Suppressor macrophage (primary cell): ENCODE results near the gene TGFBR3.

Experiments
- DNase-seq, 4 experiments: peaks; one replicate each; pipeline ENCODE4 v3.0.0-alpha.2; 2020 to 2022

The TGFBR3 gene

DNA sequence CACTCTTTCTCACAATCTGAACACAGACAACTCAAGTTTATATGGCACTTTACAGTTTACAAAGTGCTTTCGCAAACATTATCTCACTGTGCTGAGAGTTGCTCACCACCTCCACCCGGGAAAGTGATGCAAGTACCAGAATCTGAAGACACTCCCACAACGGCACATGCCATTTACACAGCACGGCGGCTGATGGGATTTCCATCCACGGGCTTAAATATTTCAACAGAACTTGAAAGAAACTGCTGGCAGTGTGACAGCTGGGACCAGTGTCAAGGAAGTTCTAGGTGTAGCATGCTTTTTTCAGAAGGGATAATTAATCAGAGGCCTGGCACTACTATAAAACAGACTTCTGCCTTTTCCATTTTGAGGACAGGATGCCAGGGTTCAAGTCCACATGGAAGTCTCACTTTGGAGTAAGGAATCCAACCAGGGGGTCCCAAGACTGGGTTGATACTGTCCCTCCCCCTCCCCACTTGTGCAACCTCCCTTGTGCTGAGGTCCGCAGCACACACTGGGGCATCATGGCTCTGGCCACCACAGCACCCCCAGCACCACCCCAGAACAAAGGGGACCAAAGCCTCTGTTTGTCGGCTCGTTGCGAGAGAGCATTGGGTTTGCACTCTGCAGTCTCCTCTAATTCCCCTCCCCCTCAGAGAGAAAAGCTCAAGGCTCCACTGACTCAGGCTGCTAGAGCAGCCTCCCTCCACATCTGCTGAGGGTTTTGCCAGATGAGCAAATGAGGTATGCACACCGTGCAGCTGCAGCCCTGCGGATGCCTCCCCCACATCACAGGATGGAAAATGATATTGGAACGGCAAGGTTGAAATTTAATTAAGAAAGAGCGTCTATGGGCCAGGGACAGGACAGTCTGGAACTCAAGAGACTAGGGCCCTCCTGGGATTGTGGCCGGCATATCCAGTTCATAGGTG, 154.9 kb downstream of the TGFBR3 start:
- peak; percentile 47 to 72 (median 59) for DNase-seq

DNA sequence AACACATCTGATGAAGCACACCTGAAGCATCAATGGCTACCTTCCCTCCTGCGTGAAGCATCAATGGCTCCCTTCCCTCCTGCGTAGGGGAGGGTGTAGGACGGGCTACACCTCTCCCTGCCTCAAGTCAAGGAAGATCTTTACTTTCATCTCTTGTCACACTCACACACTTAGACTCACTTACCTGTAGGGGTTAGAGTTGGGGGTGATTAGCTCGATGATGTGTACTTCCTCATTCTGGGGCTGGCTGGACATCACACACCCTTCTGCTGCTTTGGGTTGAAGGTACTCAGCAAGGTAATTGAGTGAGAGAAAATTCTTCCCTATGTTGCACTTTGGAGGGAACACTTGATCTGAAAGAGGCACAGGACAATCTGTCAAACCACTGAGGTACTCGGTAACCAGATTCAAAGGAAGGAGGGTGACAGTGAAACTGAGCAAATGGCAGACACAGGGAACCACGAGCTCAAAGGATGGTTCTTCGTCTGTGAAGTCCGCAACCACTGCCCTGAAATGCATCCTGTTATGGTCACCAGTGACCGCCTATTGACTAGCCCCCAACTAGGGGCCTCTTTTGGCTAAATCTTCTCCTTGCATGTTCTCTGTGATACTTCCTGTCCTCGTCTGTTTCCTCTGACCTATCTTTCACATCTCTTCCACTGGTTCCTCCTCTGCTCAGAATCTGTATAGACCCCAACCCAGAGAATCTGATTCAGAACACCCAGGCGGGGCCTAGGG, 156.2 kb downstream of the TGFBR3 start:
- DNase-seq: no peak

DNA sequence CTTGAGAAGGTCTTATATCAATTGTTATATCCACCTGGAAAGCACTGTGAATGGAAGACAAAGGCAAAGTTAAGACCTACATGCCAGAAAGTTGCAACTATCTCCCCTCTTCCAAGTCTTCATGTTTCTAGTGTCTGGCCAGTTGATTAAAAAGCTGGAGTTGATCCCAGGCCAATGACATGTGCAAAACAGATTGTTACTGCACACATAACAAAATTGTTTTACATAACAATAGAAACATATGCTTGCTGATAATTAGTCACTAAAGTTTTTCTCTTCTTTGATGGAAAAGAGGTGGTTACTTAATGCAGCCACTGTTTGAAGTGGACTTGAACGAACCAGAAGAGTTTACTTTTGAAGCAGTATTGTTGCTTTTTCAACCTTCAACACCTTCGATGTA, 158.2 kb downstream of the TGFBR3 start:
- no peak for DNase-seq

DNA sequence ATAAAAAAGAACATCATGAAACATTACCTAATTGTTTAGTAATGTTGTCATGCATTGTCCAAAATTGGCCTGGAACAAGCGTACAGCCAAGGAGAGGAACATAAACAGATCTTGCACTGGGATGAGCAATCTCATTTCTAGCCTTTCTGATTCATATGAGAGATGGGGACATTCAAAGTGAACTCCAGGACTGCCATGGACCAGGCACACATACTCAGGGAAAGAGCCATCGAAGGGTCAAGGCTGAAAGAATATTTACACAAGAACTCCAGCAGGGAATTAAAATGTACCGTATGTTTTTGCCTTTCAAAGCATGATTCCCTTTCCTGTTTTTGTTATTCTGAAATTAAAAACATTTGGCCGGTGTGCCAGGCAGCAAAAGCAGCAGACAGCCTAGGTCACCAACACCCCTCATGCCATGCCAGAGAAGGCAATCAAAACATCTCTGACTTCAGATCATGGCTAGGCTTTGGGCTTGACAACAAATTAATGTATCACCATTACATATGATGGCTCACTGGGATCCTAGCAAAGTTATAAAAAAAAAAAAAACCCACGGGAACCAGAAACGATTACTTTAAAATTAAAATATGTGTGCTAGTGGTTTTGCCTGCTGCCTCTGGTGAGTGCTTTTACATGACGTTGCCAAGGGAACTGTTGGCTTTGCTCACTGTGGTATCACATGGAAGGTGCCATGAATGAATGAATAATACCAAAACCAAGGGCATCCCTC, 159.8 kb downstream of the TGFBR3 start:
- no peak for DNase-seq

DNA sequence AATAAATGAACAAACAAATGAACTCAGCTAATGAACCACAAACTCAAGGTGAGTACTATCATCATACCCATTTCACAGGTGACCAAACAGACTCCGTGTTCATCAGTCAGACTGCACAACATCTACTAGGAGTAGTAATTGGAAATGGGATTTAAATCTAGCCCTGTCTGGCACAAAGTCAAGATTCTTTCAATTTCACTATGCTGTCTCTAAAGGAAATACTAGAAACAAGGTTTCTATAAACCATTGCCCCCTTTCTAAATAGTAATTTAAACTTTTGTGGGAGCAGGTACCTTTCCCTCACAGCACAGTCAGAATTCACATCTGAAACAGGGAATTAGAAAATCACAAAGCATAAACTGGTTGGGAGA, 160.3 kb downstream of the TGFBR3 start:
- no peak for DNase-seq

DNA sequence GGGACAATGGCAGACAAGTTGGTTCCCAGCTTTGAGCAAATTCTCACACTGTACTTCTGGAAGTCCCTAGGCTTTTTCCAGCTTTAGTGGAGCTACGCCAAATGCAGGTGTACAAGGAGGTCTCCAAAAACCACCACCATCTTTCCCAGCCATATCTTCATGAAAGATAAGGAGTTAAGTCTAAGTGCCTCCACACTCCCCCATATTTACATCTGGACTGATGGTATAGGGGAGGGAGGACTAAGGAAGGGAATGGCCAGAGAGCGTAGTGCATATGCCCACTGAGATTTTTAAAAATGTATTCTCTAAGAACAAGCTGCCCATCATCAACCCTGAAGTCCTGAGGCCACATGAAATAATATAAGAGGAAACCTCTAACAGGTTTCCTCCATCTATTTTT, 161.3 kb downstream of the TGFBR3 start:
- DNase-seq: no peak

DNA sequence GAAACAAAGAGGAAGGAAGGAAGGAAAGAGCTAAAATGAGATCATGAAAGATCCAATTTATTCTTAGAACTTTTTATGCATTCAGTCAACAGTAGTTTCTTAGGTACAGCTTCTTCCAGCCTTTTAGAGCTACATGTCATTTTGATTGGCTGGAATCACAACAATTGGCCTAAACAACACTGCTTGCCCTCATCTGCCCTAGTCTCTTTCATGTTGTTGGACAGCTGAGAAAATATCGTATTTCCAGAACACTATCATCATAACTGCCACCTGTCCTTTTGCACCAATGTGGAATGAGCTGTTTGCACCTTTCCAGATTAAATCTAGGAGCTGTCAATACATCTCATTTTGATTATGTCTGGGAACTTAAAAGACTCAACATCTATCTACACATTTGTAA, 161.7 kb downstream of the TGFBR3 start:
- DNase-seq: no peak

DNA sequence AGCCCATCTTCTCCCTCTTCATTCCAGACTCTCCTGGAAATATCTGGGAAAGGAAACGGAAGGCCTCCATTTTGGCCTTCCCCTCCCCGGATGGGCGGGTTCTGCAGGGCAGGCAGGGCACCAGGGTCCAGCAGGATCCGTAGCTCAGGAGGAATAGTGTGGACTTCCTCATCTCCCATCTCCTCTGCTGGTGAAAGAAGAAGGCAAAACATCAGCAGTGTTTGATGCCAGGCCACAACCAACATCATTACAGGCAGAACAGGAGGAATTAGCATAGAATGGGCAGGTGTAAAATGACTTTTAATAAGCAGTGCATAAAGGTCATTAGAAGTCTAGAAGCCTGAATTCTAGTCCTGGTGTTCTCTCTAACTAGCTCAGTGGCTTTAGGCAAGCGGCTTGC, 165.9 kb downstream of the TGFBR3 start:
- DNase-seq: no peak

DNA sequence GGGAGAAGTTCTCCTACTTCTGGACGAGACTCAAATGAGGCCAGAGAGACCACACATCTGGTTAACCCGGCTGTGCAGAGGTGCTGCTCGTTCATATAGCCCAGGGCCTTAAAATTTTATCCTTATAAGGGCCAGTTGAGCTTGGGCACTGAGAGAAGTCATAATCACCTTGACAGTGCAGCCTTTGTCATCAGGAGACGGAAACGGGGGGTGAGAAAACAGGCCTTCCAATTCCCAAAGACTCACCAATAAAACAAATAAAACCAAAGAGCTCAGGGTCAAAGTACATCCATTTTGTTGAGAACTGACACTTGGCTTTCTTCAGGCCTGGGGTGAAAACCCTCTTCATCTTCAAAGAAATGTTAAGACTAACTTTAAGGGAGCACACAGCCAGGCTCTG, 167.1 kb downstream of the TGFBR3 start:
- DNase-seq: no peak

DNA sequence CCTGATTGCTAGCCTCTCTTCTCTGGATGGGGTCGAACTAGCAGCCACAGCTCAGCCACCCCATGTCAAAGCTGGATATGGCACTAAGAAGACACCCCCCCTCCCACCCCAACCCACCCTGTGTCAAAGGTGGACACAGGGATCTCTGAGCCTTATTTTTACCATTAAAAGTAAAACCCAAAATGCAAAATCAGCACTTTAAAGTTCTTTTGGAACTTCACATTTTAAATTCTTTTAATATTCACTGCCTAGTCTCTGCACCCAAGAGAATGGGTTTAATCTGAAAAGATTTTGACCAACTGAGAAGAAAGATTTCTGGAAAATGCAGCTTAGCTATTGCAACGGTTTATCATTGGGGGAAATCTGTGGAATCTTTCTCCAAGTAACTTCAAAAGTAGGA, 167.6 kb downstream of the TGFBR3 start:
- DNase-seq: no peak

DNA sequence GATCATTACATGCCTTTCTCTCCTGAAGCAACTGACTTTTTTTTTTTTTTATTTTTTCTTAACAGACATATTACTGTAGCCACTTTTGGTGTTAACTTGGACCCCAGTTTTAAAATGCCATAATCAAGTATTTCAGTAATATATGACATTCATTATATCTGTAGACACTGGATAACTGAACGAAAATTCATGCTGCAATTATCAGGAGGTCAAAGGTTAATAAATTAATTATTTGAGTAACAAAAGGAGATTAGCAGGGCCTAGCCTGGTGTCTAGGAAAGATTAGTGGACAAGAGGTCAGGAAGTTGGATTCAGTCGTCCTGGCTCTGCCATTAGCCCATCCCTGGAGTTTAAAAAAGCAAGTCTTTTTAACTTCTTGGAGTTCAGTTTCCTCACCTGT, 168.1 kb downstream of the TGFBR3 start:
- DNase-seq: no peak

DNA sequence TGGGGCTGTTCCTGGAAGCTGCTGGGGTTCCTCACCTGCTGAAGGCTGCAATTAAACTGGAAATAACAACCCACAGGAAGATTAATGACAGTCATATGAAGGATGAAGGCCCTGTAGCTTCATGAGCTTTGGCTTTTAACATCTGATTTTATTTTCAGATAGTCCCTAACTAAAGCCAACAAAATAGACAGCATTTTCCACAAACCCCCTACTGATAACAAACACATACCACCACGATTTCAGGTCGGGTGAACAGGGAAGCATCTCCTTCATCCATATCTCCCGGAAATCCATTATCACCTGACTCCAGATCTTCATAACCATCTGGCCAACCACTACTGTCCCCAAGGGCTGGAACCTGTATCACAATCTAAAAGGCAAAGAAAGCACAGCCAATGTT, 169.6 kb downstream of the TGFBR3 start:
- no peak for DNase-seq

DNA sequence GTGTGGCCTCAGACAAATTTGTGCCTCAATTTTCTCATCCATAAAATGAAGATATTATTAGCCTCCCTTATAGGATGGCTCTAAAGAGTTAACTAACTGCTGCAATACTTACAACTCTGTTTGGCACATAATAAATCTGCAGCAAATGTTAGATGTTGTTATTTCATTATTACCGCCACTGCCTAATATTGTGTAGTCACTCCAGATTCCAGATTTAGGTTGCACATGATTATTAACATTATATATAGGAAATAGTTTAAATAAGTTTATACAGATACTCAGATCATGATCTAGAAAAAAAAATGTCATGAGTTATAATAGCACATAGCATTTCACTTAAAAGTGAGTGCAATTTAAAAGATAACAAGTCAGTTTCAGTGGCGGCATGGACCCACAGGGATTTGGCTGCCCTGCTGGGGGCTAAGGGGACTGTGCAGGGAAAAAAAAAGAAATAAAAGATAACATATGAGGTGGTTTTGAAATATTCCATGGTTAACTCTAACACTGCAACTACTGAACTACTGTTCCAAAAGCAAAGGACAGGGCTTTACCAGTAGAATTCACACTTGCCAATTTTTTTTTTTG, 170.4 kb downstream of the TGFBR3 start:
- DNase-seq: no peak

DNA sequence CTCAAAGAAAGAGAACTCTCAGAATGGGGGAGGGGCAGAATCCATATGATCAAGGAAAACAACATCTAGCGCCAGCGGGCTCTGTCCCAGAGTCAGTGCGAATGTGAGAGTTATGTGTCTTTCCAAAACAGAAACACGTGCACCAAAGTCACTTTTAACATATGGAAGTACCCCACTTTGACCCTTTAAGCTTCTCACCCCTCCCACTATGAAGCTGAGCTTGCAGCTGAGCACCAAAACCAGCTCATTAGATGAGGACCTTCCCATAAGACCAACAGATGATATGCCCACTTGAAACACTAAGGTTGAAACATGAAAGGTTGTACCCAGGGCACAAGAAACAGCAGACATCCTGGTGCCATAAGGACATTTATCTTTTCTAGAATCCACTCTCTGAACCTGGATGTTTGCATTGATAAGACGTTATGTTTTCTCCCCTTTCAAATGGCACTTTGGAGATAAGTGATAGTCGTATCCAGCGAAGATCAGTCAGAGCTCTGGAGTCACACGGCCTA, 171.0 kb downstream of the TGFBR3 start:
- DNase-seq: no peak

DNA sequence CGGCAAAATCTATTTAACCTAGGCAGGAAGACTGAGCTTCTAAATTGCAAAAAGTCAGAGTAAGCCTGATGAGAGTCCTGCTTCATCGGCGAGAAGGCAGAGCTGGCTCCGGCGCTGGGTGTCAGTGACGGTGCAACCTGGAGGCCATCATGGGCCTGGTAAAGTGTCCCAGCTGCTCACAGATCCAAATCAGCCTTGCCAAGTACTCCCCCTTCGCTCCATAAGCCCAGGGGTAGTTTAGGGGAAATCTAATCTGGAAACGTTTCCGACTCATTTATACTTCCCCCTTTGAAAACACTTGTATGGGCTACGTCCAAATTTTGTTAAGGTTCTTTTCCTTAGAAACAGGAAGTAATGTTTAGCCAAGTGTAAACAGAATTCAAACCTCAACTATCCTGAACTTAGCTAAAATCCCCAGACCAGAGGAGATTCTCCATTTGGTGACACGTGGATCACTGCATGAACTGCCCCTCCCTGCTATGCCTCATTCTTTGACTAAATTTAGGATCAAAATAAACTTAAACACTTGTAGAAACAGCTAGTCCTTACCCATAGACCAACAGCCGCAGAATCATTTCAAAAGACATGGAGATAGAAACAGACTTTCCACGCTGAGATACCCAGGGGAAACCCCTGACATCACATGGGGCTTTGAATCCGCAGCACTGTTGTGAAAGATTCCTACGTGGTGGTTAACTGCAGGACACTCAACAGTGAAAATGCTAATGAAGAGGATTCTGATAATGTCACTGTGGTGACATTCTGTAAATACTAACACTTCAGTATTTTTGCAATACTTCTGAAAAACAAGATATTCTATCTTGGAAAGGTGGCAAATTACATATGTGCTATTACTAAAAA, 172.7 kb downstream of the TGFBR3 start:
- DNase-seq: peak; percentile 66 to 89 (median 80)

DNA sequence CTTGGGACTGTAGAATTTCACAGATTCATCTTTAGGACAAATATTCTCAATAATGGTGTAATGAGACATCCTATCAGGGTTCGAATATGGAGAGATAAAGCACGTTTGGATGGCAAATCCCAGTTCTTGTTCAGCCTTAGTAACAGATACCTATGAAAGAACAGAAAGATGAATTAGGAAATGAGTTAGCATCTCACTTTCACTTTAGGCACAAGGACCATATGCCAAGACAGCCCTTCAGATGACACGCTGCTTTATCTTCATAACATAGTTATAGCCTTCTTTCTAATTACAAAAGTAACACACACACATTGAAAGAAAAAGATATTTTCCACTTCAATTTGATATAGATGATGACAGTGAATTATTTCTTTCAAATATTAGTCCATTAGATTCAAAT, 173.6 kb downstream of the TGFBR3 start:
- DNase-seq: no peak

DNA sequence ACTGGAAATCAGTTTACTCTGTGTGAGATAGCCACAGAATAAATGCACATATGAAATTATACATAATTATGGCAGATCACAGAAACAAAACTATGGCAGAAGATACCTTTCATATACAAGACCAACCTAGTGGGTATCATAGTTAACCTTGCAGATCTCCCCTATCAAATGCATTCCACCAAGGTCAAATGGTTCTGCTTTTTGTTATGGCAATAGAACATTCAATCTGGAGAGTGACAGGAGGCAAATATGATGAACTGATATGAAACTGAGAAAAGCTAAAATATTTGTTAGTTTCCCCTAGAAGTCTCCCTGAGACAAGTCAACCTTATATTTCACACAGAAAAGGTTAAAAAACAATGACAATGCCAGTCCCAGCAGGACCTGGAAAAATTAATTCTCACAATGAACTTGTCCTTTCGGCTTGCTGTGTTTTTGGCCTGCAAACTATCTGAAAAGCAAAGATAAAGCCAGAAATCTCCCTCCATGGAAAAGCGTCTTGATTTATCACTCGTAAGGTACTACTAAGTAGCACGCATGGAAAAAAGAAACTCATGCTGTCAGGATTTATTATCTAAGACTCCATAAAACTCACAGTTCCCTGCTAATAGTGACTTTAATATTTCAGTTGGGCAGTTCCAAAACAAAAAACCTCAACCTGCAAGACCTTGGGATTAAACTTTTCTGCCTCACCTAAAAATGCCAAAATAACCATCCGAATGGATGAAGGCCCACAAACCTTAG, 174.3 kb downstream of the TGFBR3 start:
- no peak for DNase-seq

DNA sequence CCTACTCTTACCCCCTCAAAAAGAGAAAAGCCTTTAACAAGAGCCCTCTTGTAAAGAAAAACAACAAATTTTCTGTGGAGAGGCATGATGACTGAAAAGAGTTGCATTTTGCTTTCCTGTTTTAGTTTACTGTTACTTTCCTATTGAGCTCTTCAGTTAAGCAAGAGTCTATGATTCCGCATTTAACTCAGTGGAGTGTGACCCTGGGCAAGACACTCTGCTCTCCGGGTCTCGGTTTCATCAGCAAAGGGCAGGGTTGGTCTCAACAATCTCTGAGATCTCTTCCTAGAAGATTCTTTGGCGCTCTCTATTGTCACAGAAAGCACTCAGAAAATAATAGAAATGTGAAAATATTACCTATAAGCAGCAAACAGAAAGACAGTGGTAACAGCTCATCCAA, 175.7 kb downstream of the TGFBR3 start:
- no peak for DNase-seq

DNA sequence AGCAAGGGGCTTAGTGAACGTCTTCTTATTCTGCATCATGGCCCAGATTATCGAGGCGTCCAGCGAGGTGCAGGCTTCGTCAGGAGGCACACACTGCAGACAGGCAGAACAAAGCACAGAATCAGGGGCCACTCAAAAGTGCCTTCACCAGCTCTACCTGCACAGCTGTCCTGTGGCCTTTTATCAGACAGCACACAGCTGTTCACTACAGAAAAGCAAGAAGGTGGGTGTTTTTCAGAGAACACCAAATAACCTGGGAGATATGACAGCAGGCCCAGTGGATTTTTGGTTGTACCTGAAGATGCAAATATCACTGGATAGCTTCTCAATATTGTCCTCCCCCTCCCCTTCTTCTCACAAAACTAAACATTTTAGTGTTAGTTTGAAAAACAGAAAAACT, 177.3 kb downstream of the TGFBR3 start:
- no peak for DNase-seq

DNA sequence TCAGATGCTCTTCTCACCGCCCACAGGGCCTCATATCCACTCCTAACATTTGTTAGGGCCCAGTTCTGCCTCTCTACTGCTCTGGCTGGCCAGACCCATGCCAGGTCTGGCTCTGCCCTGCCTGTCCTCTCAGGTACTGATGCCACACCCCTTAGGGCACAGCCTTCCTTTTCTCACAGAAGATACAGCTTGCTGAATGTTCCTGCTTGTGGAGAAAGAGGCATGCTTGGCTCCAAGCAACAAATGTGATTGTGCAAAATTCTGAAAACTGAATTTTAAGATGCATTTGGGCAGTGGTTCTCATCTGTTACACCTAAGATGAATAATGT, 178.1 kb downstream of the TGFBR3 start:
- no peak for DNase-seq
